ENCODE measurements around the gene ORC1.

The ORC1 gene

DNA sequence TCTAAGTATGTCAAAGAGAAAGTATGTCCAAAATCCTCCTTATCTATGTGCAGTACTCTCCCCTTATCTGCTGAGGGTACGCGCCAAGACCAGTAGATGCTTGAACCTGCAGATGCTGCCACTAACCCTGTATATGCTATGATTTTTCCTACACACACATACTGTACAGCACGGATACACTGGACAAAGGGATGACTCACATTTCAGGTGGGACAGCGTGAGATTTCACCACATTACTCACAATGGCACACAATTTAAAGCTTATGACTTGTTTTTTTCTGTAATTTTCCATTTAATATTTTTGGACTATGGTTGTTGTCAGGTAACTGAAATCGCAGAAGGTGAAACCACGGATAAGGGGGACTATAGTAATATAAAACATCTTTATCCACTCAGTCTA is 4.1 kb downstream of the ORC1 start:
- Histone ChIP-seq H3K79me2 (ENCODE audit: low read length) (peaks cover 72% of the 10 kb centered on the region), H3K9ac (ENCODE audit: low read length) (no peak overlapping the region), H3K4me3 (ENCODE audit: low read length) (no peak overlapping the region), H3K36me3 (replicated peaks; ENCODE audit: insufficient read depth, low read length) (0 out of 2 replicates have a peak, but pooled peaks cover 9% of the 10 kb centered on the region), H3F3A (ENCODE audit: insufficient read depth, low read length) (peaks cover 10% of the 10 kb centered on the region; the same call in 1 of the 2 replicates), H4K20me1 (ENCODE audit: insufficient read depth, low read length) (no peaks in the 10 kb centered on the region; the same call in 1 of the 2 replicates), H3K27ac (ENCODE audit: low read length) (no peak overlapping the region), H3K9me3 (replicated peaks; ENCODE audit: insufficient read depth, low read length) (no peaks in the 10 kb centered on the region), H2AFZ (ENCODE audit: low read length) (no peak overlapping the region), H3K27me3 (replicated peaks; ENCODE audit: insufficient read depth, low read length) (no peaks in the 10 kb centered on the region), H3K4me2 (ENCODE audit: low read depth, low read length) (no peak overlapping the region), H3K4me1 (ENCODE audit: low read length) (0 out of 2 replicates have a peak, but pooled peaks cover 8% of the 10 kb centered on the region), H3K9me2 (replicated peaks; ENCODE audit: insufficient read depth, low read length) (no peaks in the 10 kb centered on the region)
- TF ChIP-seq, protein P1, sequence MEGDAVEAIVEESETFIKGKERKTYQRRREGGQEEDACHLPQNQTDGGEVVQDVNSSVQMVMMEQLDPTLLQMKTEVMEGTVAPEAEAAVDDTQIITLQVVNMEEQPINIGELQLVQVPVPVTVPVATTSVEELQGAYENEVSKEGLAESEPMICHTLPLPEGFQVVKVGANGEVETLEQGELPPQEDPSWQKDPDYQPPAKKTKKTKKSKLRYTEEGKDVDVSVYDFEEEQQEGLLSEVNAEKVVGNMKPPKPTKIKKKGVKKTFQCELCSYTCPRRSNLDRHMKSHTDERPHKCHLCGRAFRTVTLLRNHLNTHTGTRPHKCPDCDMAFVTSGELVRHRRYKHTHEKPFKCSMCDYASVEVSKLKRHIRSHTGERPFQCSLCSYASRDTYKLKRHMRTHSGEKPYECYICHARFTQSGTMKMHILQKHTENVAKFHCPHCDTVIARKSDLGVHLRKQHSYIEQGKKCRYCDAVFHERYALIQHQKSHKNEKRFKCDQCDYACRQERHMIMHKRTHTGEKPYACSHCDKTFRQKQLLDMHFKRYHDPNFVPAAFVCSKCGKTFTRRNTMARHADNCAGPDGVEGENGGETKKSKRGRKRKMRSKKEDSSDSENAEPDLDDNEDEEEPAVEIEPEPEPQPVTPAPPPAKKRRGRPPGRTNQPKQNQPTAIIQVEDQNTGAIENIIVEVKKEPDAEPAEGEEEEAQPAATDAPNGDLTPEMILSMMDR (IDR thresholded peaks at IDR 0.05; ENCODE audit: low read length): no peak
- no peak for TF ChIP-seq EZH2phosphoT487 (IDR thresholded peaks at IDR 0.05; ENCODE audit: low read length)
- no peak for TF ChIP-seq EZH2 (optimal IDR thresholded peaks at IDR 0.05; ENCODE audit: low read depth, low read length)
- DNase-seq: no peak

- Histone ChIP-seq H3K36me3 (replicated peaks; ENCODE audit: insufficient read depth, low read length) (0 out of 2 replicates have a peak, but pooled peaks cover 9% of the 10 kb centered on the region), H3K4me3 (ENCODE audit: low read length) (no peak overlapping the region), H4K20me1 (ENCODE audit: insufficient read depth, low read length) (no peaks in the 10 kb centered on the region; the same call in 1 of the 2 replicates), H3K27ac (ENCODE audit: low read length) (no peak overlapping the region), H3F3A (ENCODE audit: insufficient read depth, low read length) (peaks cover 10% of the 10 kb centered on the region; the same call in 1 of the 2 replicates), H3K9me3 (replicated peaks; ENCODE audit: insufficient read depth, low read length) (no peaks in the 10 kb centered on the region), H3K9me2 (replicated peaks; ENCODE audit: insufficient read depth, low read length) (no peaks in the 10 kb centered on the region), H3K4me2 (ENCODE audit: low read depth, low read length) (no peak overlapping the region), H3K4me1 (ENCODE audit: low read length) (0 out of 2 replicates have a peak, but pooled peaks cover 8% of the 10 kb centered on the region), H3K9ac (ENCODE audit: low read length) (no peak overlapping the region), H3K79me2 (ENCODE audit: low read length) (peaks cover 67% of the 10 kb centered on the region), H3K27me3 (replicated peaks; ENCODE audit: insufficient read depth, low read length) (no peaks in the 10 kb centered on the region), H2AFZ (ENCODE audit: low read length) (no peak overlapping the region)
- DNase-seq: no peak
- TF ChIP-seq, protein P1 (IDR thresholded peaks at IDR 0.05; ENCODE audit: low read length): no peak
- TF ChIP-seq EZH2phosphoT487 (IDR thresholded peaks at IDR 0.05; ENCODE audit: low read length) (no peak), EZH2 (optimal IDR thresholded peaks at IDR 0.05; ENCODE audit: low read depth, low read length) (no peak)
Measured at GRCh38 chr1:52399629-52400028, 4.6 kb downstream of the ORC1 start.

GRCh38 chr1:52393174-52393573 is 11.0 kb downstream of the ORC1 start:
- peaks cover 15% of the 10 kb centered on the region; the same call in 1 of the 2 replicates for H3K79me2 ChIP-seq (ENCODE audit: low read length)
- H4K20me1 ChIP-seq (ENCODE audit: insufficient read depth, low read length): no peaks in the 10 kb centered on the region; the same call in 1 of the 2 replicates
- no peak overlapping the region for H3K27ac ChIP-seq (ENCODE audit: low read length)
- no peak overlapping the region for H3K4me2 ChIP-seq (ENCODE audit: low read depth, low read length)
- no peaks in the 10 kb centered on the region for H3F3A ChIP-seq (ENCODE audit: insufficient read depth, low read length)
- TF ChIP-seq, protein P1 (IDR thresholded peaks at IDR 0.05; ENCODE audit: low read length): no peak
- TF ChIP-seq EZH2phosphoT487 (IDR thresholded peaks at IDR 0.05; ENCODE audit: low read length) (no peak), EZH2 (optimal IDR thresholded peaks at IDR 0.05; ENCODE audit: low read depth, low read length) (no peak)
- H3K36me3 ChIP-seq (replicated peaks; ENCODE audit: insufficient read depth, low read length): peaks cover 8% of the 10 kb centered on the region
- H3K27me3 ChIP-seq (replicated peaks; ENCODE audit: insufficient read depth, low read length): no peaks in the 10 kb centered on the region
- no peaks in the 10 kb centered on the region for H3K9me2 ChIP-seq (replicated peaks; ENCODE audit: insufficient read depth, low read length)
- DNase-seq: no peak
- H3K4me1 ChIP-seq (ENCODE audit: low read length): no peaks in the 10 kb centered on the region
- H3K9me3 ChIP-seq (replicated peaks; ENCODE audit: insufficient read depth, low read length): no peaks in the 10 kb centered on the region
- H3K9ac ChIP-seq (ENCODE audit: low read length): no peak overlapping the region
- H3K4me3 ChIP-seq (ENCODE audit: low read length): no peak overlapping the region
- H2AFZ ChIP-seq (ENCODE audit: low read length): no peak overlapping the region

All from MM.1S (cell line).